Gastroesophageal sphincter (tissue), 3 donors: ENCODE data around the gene FCN1.

ENCODE experiments used
- POLR2AphosphoS5 ChIP-seq: sonication (generic); formaldehyde crosslinking; IDR thresholded peaks from one replicate; pipeline ENCODE4 v1.6.1; 2017; ENCODE audit warnings: antibody characterized with exemption
- TF ChIP-seq, protein P1 (sequence below), 4 experiments: fragments of 200-600 bp in 2 of 4; fragments of 450-650 bp in 2 of 4; sonication (generic) in 1 of 4; IDR thresholded peaks; one replicate each; pipeline ENCODE4 v1.5.1; 2017 to 2019; ENCODE audit warnings: antibody characterized with exemption in 4 of 4, mild to moderate bottlenecking in 2 of 4, moderate library complexity in 2 of 4

DNA sequence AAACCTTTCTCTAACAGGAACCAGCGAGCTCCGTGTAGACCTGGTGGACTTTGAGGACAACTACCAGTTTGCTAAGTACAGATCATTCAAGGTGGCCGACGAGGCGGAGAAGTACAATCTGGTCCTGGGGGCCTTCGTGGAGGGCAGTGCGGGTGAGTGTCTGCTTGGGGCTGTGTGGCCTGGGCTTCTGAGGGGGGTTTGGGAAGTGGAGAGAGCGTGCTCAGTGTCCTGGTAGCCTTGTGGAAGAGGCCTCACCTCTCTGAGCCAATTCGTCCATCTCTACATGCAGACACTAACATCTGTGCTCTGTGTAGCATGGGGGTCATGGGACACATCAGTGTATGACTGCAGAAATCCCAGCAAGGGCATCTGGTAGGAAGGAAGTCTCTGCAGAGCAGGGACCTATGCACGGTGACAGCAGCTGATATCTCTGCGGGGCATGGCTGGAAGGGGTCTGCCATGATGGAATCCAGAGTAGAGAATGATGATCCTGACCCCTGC, 31.2 kb downstream of the FCN1 start:
- TF ChIP-seq, protein P1, sequence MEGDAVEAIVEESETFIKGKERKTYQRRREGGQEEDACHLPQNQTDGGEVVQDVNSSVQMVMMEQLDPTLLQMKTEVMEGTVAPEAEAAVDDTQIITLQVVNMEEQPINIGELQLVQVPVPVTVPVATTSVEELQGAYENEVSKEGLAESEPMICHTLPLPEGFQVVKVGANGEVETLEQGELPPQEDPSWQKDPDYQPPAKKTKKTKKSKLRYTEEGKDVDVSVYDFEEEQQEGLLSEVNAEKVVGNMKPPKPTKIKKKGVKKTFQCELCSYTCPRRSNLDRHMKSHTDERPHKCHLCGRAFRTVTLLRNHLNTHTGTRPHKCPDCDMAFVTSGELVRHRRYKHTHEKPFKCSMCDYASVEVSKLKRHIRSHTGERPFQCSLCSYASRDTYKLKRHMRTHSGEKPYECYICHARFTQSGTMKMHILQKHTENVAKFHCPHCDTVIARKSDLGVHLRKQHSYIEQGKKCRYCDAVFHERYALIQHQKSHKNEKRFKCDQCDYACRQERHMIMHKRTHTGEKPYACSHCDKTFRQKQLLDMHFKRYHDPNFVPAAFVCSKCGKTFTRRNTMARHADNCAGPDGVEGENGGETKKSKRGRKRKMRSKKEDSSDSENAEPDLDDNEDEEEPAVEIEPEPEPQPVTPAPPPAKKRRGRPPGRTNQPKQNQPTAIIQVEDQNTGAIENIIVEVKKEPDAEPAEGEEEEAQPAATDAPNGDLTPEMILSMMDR (IDR thresholded peaks at IDR 0.05) = no peak
- no peak for TF ChIP-seq POLR2AphosphoS5
